GM20431 (cell line): Measurements from ENCODE around the gene ARVCF.

Source experiments
- in situ Hi-C: fragments of 300-500 bp; cut with MseI, MboI; formaldehyde crosslinking; loops from one replicate; pipeline ENCODE4 v1.15.0; 2020; ENCODE audit warnings: low sequenced_read_pairs; ENCODE audit not compliant: unreplicated experiment

The ARVCF gene

GRCh38 chr22:19990609-19991394, 25.8 kb downstream of the ARVCF start:
- in situ Hi-C loops = no loop called here

- in situ Hi-C loops = no loop called here
These were observed 26.4 kb downstream of the ARVCF start for GRCh38 chr22:19990188-19990587.

GRCh38 chr22:19989725-19990067, 26.9 kb downstream of the ARVCF start:
- in situ Hi-C loops = no loop called here

- in situ Hi-C loops = no loop called here
These were observed 27.5 kb downstream of the ARVCF start for GRCh38 chr22:19988965-19989724.

- in situ Hi-C loops = no loop called here
These were observed 28.3 kb downstream of the ARVCF start for GRCh38 chr22:19988331-19988808.

GRCh38 chr22:19987394-19988306, 29.0 kb downstream of the ARVCF start:
- in situ Hi-C loops = no loop called here

- in situ Hi-C loops = no loop called here
These were observed 29.9 kb downstream of the ARVCF start for GRCh38 chr22:19986410-19987341.

GRCh38 chr22:19986011-19986409, 30.6 kb downstream of the ARVCF start:
- in situ Hi-C loops = no loop called here

- in situ Hi-C loops = no loop called here
These were observed 31.5 kb downstream of the ARVCF start for GRCh38 chr22:19984851-19985811.

GRCh38 chr22:19984201-19984753, 32.3 kb downstream of the ARVCF start:
- in situ Hi-C loops = no loop called here

GRCh38 chr22:19983741-19984140, 32.9 kb downstream of the ARVCF start:
- in situ Hi-C loops = no loop called here

- in situ Hi-C loops = no loop called here
These were observed 33.5 kb downstream of the ARVCF start for GRCh38 chr22:19982991-19983578.

- in situ Hi-C loops = no loop called here
These were observed 34.4 kb downstream of the ARVCF start for GRCh38 chr22:19981961-19982920.

- in situ Hi-C loops = no loop called here
These were observed 35.3 kb downstream of the ARVCF start for GRCh38 chr22:19981171-19981960.

- in situ Hi-C loops = no loop called here
These were observed 35.9 kb downstream of the ARVCF start for GRCh38 chr22:19980766-19981165.
